Parathyroid adenoma (tissue), 2 donors: ENCODE results near the gene ABCC10.

Source experiments
- H2AFZ ChIP-seq: fragments of 300-600 bp; sonication (generic); one replicate; pipeline ENCODE4 v1.7.0; 2017; ENCODE audit warnings: antibody characterized with exemption, mild to moderate bottlenecking
- H3K27ac ChIP-seq: fragments of 300-600 bp; sonication (generic); one replicate; pipeline ENCODE4 v1.7.0; 2017
- H3K27me3 ChIP-seq: fragments of 300-600 bp; sonication (generic); one replicate; pipeline ENCODE4 v1.7.0; 2017; ENCODE audit warnings: low read length; ENCODE audit not compliant: control insufficient read depth, insufficient read depth
- H3K36me3 ChIP-seq: fragments of 300-600 bp; sonication (generic); one replicate; pipeline ENCODE4 v1.7.0; 2017; ENCODE audit warnings: low read length; ENCODE audit not compliant: control insufficient read depth, insufficient read depth
- H3K4me1 ChIP-seq: fragments of 300-600 bp; sonication (generic); one replicate; pipeline ENCODE4 v1.7.0; 2017; ENCODE audit warnings: control low read depth
- H3K4me2 ChIP-seq: fragments of 300-600 bp; sonication (generic); one replicate; pipeline ENCODE4 v1.7.0; 2017; ENCODE audit warnings: low read length
- H3K4me3 ChIP-seq: fragments of 300-600 bp; sonication (generic); one replicate; pipeline ENCODE4 v1.7.0; 2017; ENCODE audit warnings: low read depth, low read length
- H3K79me2 ChIP-seq: fragments of 300-600 bp; sonication (generic); one replicate; pipeline ENCODE4 v1.7.0; 2017; ENCODE audit warnings: control low read depth
- H3K9ac ChIP-seq: fragments of 300-600 bp; sonication (generic); one replicate; pipeline ENCODE4 v1.7.0; 2017; ENCODE audit warnings: mild to moderate bottlenecking
- H3K9me3 ChIP-seq: fragments of 300-600 bp; sonication (generic); one replicate; pipeline ENCODE4 v1.7.0; 2017; ENCODE audit warnings: low read length; ENCODE audit not compliant: control insufficient read depth
- TF ChIP-seq, protein P1 (sequence below): fragments of 300-600 bp; sonication (generic); IDR thresholded peaks from one replicate; pipeline ENCODE4 v1.7.0; 2017; ENCODE audit warnings: antibody characterized with exemption, mild to moderate bottlenecking
- donor health status: primary hyperparathyroidism.

The ABCC10 gene

DNA sequence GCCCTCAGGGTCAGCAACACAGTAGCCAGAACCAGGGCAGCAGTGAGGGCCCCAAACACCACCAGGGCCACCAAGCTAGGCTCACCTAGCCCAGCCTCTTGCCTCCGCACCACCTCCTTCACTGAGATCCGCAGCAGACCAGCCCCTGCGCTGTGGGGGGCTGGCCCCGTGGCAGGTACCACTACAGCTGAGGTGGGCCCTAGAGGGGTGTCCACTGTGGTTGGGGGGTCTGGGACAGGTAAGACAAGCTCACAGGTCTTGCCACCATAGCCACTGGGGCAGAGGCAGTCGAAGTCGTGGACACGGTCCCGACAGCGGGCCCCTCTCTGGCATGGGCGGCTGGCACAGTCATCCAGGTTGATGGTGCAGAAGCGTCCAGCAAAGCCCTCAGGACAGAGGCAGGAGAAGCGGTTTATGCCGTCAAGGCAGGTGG lies 23.4 kb downstream of the ABCC10 start:
- Histone ChIP-seq H3K9ac (no peak overlapping the region), H3K27ac (no peak overlapping the region), H2AFZ (no peak overlapping the region), H3K27me3 (no peaks in the 10 kb centered on the region), H3K9me3 (no peaks in the 10 kb centered on the region), H3K4me1 (peaks cover under 1% of the 10 kb centered on the region), H3K4me3 (no peak overlapping the region), H3K79me2 (no peaks in the 10 kb centered on the region), H3K36me3 (no peaks in the 10 kb centered on the region), H3K4me2 (no peak overlapping the region)
- TF ChIP-seq, protein P1, sequence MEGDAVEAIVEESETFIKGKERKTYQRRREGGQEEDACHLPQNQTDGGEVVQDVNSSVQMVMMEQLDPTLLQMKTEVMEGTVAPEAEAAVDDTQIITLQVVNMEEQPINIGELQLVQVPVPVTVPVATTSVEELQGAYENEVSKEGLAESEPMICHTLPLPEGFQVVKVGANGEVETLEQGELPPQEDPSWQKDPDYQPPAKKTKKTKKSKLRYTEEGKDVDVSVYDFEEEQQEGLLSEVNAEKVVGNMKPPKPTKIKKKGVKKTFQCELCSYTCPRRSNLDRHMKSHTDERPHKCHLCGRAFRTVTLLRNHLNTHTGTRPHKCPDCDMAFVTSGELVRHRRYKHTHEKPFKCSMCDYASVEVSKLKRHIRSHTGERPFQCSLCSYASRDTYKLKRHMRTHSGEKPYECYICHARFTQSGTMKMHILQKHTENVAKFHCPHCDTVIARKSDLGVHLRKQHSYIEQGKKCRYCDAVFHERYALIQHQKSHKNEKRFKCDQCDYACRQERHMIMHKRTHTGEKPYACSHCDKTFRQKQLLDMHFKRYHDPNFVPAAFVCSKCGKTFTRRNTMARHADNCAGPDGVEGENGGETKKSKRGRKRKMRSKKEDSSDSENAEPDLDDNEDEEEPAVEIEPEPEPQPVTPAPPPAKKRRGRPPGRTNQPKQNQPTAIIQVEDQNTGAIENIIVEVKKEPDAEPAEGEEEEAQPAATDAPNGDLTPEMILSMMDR, result no peak

DNA sequence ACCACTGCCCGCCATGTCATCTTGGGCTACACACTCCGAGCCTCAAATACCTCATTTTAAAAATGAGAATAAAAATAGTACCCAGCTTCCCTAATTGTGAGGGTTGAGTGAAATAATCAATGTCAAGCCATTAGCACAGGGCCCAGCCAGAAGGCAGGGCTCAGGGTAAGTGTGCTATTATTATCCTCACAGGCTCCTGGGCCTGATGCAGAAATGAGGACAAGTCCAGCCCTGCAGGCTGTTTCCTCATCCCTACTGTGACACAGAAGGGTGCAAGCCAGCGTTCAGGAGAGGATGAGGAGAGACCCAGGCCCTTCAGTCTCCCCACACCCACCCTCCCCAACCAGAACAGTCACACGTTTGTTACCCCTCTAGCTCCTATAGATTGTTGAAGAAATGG lies 24.0 kb downstream of the ABCC10 start:
- no peaks in the 10 kb centered on the region for H3K9me3 ChIP-seq
- H3K79me2 ChIP-seq, result no peaks in the 10 kb centered on the region
- H2AFZ ChIP-seq, result no peak overlapping the region
- no peaks in the 10 kb centered on the region for H3K36me3 ChIP-seq
- TF ChIP-seq, protein P1, result no peak
- H3K27ac ChIP-seq, result no peak overlapping the region
- no peak overlapping the region for H3K4me3 ChIP-seq
- H3K9ac ChIP-seq, result no peak overlapping the region
- no peak overlapping the region for H3K4me2 ChIP-seq
- H3K4me1 ChIP-seq, result peaks cover 5% of the 10 kb centered on the region
- H3K27me3 ChIP-seq, result no peaks in the 10 kb centered on the region

DNA sequence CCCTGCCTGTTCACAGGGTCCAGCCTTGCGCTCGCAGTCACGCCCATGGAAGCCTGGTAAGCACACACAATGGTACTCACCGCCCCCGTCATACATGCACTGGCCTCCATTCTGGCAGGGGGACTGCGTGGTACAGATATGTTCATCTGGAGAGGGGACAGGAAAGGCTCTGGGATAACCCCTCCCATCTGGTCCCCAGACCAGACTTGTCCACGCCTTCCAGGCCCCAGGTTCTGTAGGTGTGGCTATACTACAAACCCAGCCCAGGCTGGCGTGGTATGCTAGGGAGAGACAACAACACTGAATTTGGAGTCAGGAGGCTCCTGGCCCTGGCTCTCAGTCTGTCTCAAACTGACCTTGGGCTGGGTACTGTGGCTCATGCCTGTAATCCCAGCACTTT lies 24.6 kb downstream of the ABCC10 start:
- H3K27ac ChIP-seq, result no peak overlapping the region
- peaks cover 5% of the 10 kb centered on the region for H3K4me1 ChIP-seq
- no peak overlapping the region for H2AFZ ChIP-seq
- H3K9ac ChIP-seq, result no peak overlapping the region
- no peaks in the 10 kb centered on the region for H3K79me2 ChIP-seq
- H3K4me2 ChIP-seq, result no peak overlapping the region
- H3K27me3 ChIP-seq, result no peaks in the 10 kb centered on the region
- no peaks in the 10 kb centered on the region for H3K36me3 ChIP-seq
- H3K4me3 ChIP-seq, result no peak overlapping the region
- TF ChIP-seq, protein P1, result no peak
- H3K9me3 ChIP-seq, result no peaks in the 10 kb centered on the region

DNA sequence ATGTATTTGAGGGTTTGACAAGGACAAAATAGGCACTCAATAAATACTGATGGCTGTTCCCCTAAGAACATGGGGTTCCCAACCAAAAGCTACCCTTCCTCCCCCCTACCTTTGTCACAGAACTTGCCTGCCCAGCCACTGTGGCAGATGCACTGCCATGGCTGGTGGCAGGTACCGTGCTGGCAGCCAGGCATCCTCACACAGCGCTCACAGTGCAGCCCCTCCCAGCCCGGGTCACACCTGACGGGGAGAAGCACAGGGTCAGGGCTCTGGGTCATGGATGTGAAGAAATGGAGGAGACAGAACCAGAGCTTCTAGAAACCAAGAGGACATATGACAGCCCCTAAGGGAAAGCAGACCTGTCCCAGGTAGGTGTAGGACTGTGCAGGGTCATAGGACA lies 25.6 kb downstream of the ABCC10 start:
- no peak overlapping the region for H3K9ac ChIP-seq
- H3K36me3 ChIP-seq, result no peaks in the 10 kb centered on the region
- no peaks in the 10 kb centered on the region for H3K27me3 ChIP-seq
- no peak overlapping the region for H3K4me3 ChIP-seq
- TF ChIP-seq, protein P1, result no peak
- no peak overlapping the region for H3K27ac ChIP-seq
- no peaks in the 10 kb centered on the region for H3K79me2 ChIP-seq
- H2AFZ ChIP-seq, result no peak overlapping the region
- peaks cover 5% of the 10 kb centered on the region for H3K4me1 ChIP-seq
- no peak overlapping the region for H3K4me2 ChIP-seq
- no peaks in the 10 kb centered on the region for H3K9me3 ChIP-seq

DNA sequence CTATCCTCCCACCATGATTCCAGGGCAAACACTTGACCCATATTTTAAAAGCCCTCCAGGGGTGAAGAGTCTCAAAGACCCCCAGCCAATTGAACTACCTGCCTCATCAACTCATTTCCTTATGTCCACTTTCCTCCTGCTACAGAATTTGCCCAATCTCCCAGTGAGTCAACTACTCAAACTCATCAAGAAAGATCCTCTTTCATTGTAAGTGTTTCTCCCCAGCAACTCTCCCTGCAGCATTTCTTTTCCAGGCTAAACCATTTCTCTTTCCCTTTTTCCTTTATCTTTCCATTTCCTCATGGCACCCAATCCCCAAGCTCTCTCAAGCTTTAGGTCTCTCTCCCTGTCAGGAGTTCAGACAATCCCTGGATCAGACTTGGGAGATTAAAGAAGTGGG lies 26.5 kb downstream of the ABCC10 start:
- H3K27me3 ChIP-seq, result no peaks in the 10 kb centered on the region
- no peaks in the 10 kb centered on the region for H3K9me3 ChIP-seq
- no peak overlapping the region for H3K9ac ChIP-seq
- H2AFZ ChIP-seq, result no peak overlapping the region
- no peaks in the 10 kb centered on the region for H3K36me3 ChIP-seq
- no peak overlapping the region for H3K27ac ChIP-seq
- no peaks in the 10 kb centered on the region for H3K79me2 ChIP-seq
- peaks cover 5% of the 10 kb centered on the region for H3K4me1 ChIP-seq
- TF ChIP-seq, protein P1, result no peak
- no peak overlapping the region for H3K4me3 ChIP-seq
- no peak overlapping the region for H3K4me2 ChIP-seq
